ENCODE data around the gene PIP4K2A. TPM values are rescaled to one million over a fixed set of nuclear protein-coding genes. Genes with fewer than 3 reads are reported as not detected.

The PIP4K2A gene
- total and polyA plus RNA-seq, 2 experiments from 2014 or later: 39.9 to 40.1 TPM

- Histone ChIP-seq H3F3A (replicated peaks; ENCODE audit: low read depth) (no peaks in the 10 kb centered on the region), H3K27me3 (ENCODE audit: insufficient read depth) (no peaks in the 10 kb centered on the region), H3K27ac (ENCODE audit: low read depth) (no peak overlapping the region), H3K4me2 (no peak overlapping the region), H3K9me2 (ENCODE audit: insufficient read depth) (no peaks in the 10 kb centered on the region), H3K36me3 (ENCODE audit: insufficient read depth) (peaks cover 16% of the 10 kb centered on the region; the same call in 1 of the 2 replicates), H4K20me1 (replicated peaks; ENCODE audit: insufficient read depth) (no peaks in the 10 kb centered on the region; the same call in none of the 2 replicates), H3K4me1 (ENCODE audit: insufficient read depth) (no peaks in the 10 kb centered on the region), H3K79me2 (replicated peaks; ENCODE audit: insufficient read depth) (no peaks in the 10 kb centered on the region), H2AFZ (no peak overlapping the region), H3K4me3 (no peak overlapping the region)
- H3K27me3 Mint-ChIP-seq (ENCODE audit: insufficient read depth, low read depth, poor library complexity): peaks cover 3% of the 10 kb centered on the region
- peaks cover 49% of the 10 kb centered on the region for H3K36me3 Mint-ChIP-seq (ENCODE audit: low read depth)
- no peak overlapping the region for H3K27ac Mint-ChIP-seq
- ATAC-seq: no peak
- TF ChIP-seq POLR2AphosphoS5 (IDR thresholded peaks at IDR 0.05; ENCODE audit: low read depth) (no peak), ZNF331 (CRISPR knock-in tag; IDR thresholded peaks at IDR 0.05; ENCODE audit: low read depth) (no peak), EZH2 (IDR thresholded peaks at IDR 0.05; ENCODE audit: low read depth, unreplicated experiment) (no peak), CREB1 (CRISPR knock-in tag; IDR thresholded peaks at IDR 0.05; ENCODE audit: low read depth) (no peak)
- H3K4me3 Mint-ChIP-seq: no peak overlapping the region
- no peaks in the 10 kb centered on the region for H3K9me3 Mint-ChIP-seq
- DNase-seq (ENCODE audit: low spot score): no peak
- 0 out of 3 replicates have a peak, but pooled peaks cover under 1% of the 10 kb centered on the region for H3K4me1 Mint-ChIP-seq
Observed at GRCh38 chr10:22539579-22540298, 174.6 kb downstream of the PIP4K2A start.

- Histone ChIP-seq H3K79me2 (replicated peaks; ENCODE audit: insufficient read depth) (no peaks in the 10 kb centered on the region), H4K20me1 (replicated peaks; ENCODE audit: insufficient read depth) (no peaks in the 10 kb centered on the region; the same call in none of the 2 replicates), H3K4me3 (no peak overlapping the region), H3K9me2 (ENCODE audit: insufficient read depth) (no peaks in the 10 kb centered on the region), H3K4me1 (ENCODE audit: insufficient read depth) (no peaks in the 10 kb centered on the region), H3K27ac (ENCODE audit: low read depth) (no peak overlapping the region), H3F3A (replicated peaks; ENCODE audit: low read depth) (no peaks in the 10 kb centered on the region), H2AFZ (no peak overlapping the region), H3K36me3 (ENCODE audit: insufficient read depth) (peaks cover 16% of the 10 kb centered on the region; the same call in 1 of the 2 replicates), H3K27me3 (ENCODE audit: insufficient read depth) (no peaks in the 10 kb centered on the region), H3K4me2 (no peak overlapping the region)
- DNase-seq (ENCODE audit: low spot score) (no peak), ATAC-seq (no peak; the same call in 2 of the 3 replicates)
- Mint-ChIP-seq H3K36me3 (ENCODE audit: low read depth) (peaks cover 49% of the 10 kb centered on the region), H3K4me1 (no peaks in the 10 kb centered on the region), H3K9me3 (no peaks in the 10 kb centered on the region), H3K27ac (no peak overlapping the region), H3K4me3 (no peak overlapping the region), H3K27me3 (ENCODE audit: insufficient read depth, low read depth, poor library complexity) (peaks cover 6% of the 10 kb centered on the region)
- TF ChIP-seq JUNB (IDR thresholded peaks at IDR 0.05; ENCODE audit: unreplicated experiment) (no peak), NANOG (IDR thresholded peaks at IDR 0.05; ENCODE audit: borderline replicate concordance) (no peak), ZNF114 (CRISPR knock-in tag; IDR thresholded peaks at IDR 0.05) (no peak), POLR2AphosphoS5 (IDR thresholded peaks at IDR 0.05; ENCODE audit: low read depth) (no peak), EZH2 (IDR thresholded peaks at IDR 0.05; ENCODE audit: low read depth, unreplicated experiment) (no peak), ZNF331 (CRISPR knock-in tag; IDR thresholded peaks at IDR 0.05; ENCODE audit: low read depth) (no peak), CTCF (conservative IDR thresholded peaks at IDR 0.05; ENCODE audit: low read depth in 2 of 2) (no peak), STAT1 (IDR thresholded peaks at IDR 0.05; ENCODE audit: unreplicated experiment) (no peak), EZH2phosphoT487 (IDR thresholded peaks at IDR 0.05; ENCODE audit: unreplicated experiment) (no peak), ZNF462 (CRISPR knock-in tag; IDR thresholded peaks at IDR 0.05) (no peak), CREB1 (CRISPR knock-in tag; IDR thresholded peaks at IDR 0.05; ENCODE audit: low read depth) (no peak)
- TF ChIP-seq, protein P1, sequence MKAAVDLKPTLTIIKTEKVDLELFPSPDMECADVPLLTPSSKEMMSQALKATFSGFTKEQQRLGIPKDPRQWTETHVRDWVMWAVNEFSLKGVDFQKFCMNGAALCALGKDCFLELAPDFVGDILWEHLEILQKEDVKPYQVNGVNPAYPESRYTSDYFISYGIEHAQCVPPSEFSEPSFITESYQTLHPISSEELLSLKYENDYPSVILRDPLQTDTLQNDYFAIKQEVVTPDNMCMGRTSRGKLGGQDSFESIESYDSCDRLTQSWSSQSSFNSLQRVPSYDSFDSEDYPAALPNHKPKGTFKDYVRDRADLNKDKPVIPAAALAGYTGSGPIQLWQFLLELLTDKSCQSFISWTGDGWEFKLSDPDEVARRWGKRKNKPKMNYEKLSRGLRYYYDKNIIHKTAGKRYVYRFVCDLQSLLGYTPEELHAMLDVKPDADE (IDR thresholded peaks at IDR 0.05): no peak
Observed at GRCh38 chr10:22537810-22538209, 176.6 kb downstream of the PIP4K2A start.
